GM10248 (cell line): ENCODE results near the gene AURKA.

Source experiments
- CTCF ChIA-PET: fragments of 300-600 bp; sonication (Branson Sonifier 250); formaldehyde crosslinking; extraction: SDS; loops from one replicate; lab custom pipeline; 2021; ENCODE audit warnings: antibody characterized with exemption; lab: Yijun Ruan, JAX
- POLR2A ChIA-PET: fragments of 350-650 bp; sonication (Branson Sonifier 250); formaldehyde crosslinking; extraction: SDS; loops from one replicate; lab custom pipeline; 2020; ENCODE audit warnings: antibody characterized with exemption; lab: Yijun Ruan, JAX
- DNase-seq: peaks from one replicate; pipeline ENCODE4 v3.0.0; 2012; ENCODE audit errors: extremely low spot score
- TF ChIP-seq, protein P1 (sequence below): IDR thresholded peaks from 2 replicates; pipeline ENCODE4 v1.5.1; 2012; ENCODE audit warnings: mild to moderate bottlenecking, low read depth; ENCODE audit errors: extremely low read depth, missing control alignments, control extremely low read depth

AURKA gene

DNA sequence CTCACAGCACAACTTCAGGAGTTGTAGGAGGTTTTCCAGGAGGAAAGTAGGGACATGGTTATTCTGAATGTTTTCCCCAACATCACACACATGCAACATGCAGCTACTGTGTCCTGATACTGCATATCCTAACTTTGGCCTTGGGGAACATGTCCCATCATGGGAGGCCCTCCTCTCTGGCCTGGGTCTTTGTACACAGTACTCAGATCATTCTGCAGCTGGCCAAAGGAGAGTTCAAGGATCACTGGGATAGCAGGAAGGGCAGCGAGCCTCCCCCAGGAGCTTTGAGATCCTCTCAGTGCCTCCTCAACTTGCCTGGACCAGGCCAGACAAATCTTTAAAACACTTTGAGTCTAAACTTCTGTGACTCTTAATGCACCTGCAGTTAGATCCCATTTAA is 32.9 kb upstream of the AURKA start:
- DNase-seq = no peak
- TF ChIP-seq, protein P1, sequence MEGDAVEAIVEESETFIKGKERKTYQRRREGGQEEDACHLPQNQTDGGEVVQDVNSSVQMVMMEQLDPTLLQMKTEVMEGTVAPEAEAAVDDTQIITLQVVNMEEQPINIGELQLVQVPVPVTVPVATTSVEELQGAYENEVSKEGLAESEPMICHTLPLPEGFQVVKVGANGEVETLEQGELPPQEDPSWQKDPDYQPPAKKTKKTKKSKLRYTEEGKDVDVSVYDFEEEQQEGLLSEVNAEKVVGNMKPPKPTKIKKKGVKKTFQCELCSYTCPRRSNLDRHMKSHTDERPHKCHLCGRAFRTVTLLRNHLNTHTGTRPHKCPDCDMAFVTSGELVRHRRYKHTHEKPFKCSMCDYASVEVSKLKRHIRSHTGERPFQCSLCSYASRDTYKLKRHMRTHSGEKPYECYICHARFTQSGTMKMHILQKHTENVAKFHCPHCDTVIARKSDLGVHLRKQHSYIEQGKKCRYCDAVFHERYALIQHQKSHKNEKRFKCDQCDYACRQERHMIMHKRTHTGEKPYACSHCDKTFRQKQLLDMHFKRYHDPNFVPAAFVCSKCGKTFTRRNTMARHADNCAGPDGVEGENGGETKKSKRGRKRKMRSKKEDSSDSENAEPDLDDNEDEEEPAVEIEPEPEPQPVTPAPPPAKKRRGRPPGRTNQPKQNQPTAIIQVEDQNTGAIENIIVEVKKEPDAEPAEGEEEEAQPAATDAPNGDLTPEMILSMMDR = no peak
- ChIA-PET POLR2A (no interaction called here), CTCF (interaction anchor here (1.0 to 3.3 kb wide), 4 partner anchors 8 to 19 kb away, joined by 3 to 10 read pairs (median 6); partner anchors contain the start of gene CASS4)

DNA sequence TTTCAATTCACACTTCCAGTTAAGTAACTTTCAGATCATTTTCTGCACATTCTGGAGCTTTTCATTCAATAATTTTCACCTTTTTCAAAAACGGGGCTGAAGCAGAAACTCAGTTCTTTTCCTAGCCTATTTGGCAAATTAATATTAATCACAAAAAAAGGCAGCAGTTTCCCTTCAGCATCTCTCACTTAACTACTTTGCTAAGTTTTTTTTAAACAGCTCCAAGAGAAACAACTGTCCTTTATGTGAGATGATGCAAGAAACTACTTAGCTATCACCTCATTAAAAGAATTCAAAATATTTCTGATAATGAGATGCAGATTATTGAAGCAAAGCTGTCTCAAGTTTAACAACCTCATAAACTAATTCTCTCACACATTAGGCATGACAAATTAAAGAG is 31.9 kb upstream of the AURKA start:
- ChIA-PET POLR2A (no interaction called here), CTCF (interaction anchor here (1.0 to 3.3 kb wide), 4 partner anchors 9 to 44 kb away, joined by 3 to 8 read pairs (median 5); partner anchors contain the start of gene CASS4)
- DNase-seq = no peak
- TF ChIP-seq, protein P1 = no peak

GRCh38 chr20:56423211-56423610 is 31.2 kb upstream of the AURKA start:
- TF ChIP-seq, protein P1 = no peak
- CTCF ChIA-PET = interaction anchor here (1.0 to 3.3 kb wide), 4 partner anchors 8 to 44 kb away, joined by 3 to 20 read pairs (median 6); partner anchors contain the start of gene CASS4
- POLR2A ChIA-PET = no interaction called here
- no peak for DNase-seq

DNA sequence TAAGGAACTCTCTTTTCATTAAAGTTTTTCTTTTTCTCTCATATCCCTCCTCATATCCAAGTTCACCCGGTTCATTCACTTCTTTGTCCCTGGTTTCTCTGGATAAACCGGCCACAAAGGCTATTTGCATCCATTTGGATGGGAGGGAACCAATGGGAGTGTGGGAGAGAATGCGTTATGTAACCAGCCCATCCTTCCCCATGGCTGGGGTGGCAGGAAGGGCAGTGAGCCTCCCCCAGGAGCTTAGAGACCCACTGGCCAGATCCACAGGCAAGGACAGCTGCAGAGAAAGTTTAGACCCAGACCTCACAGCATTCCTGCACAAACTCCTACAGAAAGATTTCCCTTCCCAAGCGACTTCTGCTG is 30.8 kb upstream of the AURKA start:
- ChIA-PET POLR2A (no interaction called here), CTCF (interaction anchor here (1.6 to 3.3 kb wide), 3 partner anchors 8 to 12 kb away, joined by 5 to 20 read pairs (median 8); partner anchors contain the start of gene CASS4)
- TF ChIP-seq, protein P1 = no peak
- DNase-seq = no peak

- TF ChIP-seq, protein P1 = no peak
- no peak for DNase-seq
These were observed 30.2 kb upstream of the AURKA start for GRCh38 chr20:56422076-56422823.

GRCh38 chr20:56420940-56421688 is 29.1 kb upstream of the AURKA start:
- ChIA-PET CTCF (interaction anchor here (1.1 to 2.7 kb wide), 5 partner anchors 10 to 36 kb away, joined by 3 to 20 read pairs (median 3); partner anchors contain the start of gene CASS4), POLR2A (no interaction called here)

More at GRCh38 chr20:56422076-56422823, 30.2 kb upstream of the AURKA start:
- ChIA-PET POLR2A (no interaction called here), CTCF (interaction anchor here (1.1 to 2.7 kb wide), 3 partner anchors 11 to 16 kb away, joined by 3 to 20 read pairs (median 3); partner anchors contain the start of gene CASS4)

More at GRCh38 chr20:56420940-56421688, 29.1 kb upstream of the AURKA start:
- DNase-seq = no peak
- TF ChIP-seq, protein P1 = no peak
